Measurements from ENCODE around the gene TMEM121.
"Not testable (repeated sequence)": the region's sequence is repeated elsewhere in the genome, so short reads cannot be mapped to it uniquely, and the experiment has no call there.

TMEM121 gene

DNA sequence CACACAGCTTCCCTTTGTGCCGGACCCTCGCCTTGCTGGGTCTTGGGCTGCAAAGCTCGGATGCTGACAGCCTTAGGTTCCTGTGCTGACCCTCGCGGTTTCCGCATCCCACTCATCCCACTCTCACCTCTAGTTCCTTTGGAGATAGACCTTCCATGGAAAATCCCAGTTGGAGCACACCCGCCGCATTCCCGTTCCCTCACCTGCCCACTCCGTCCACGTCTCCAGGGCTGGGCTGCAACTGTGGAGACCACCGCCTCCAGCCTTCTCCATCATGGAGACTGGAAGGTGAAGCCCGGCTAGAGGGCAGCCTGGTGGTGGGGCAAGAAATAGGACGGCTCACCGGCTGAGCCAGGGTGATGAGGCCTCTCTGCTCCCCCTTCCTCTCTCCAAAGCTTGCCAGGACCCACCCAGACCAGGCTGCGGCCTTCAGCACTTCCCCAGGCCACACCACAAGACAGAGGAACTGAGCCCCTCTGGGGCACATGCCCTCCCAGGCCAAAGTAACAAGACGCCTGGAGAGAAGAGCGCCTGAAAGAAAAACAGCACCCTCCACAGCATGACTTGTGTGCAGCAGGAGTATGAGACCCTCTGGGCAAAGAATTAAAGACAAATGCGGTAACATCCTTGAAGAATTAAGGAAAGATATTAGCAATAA is 15.0 kb downstream of the TMEM121 start:
- in situ Hi-C loops (cut with MboI; ENCODE audit: low sequenced_read_pairs) = no loop called here

DNA sequence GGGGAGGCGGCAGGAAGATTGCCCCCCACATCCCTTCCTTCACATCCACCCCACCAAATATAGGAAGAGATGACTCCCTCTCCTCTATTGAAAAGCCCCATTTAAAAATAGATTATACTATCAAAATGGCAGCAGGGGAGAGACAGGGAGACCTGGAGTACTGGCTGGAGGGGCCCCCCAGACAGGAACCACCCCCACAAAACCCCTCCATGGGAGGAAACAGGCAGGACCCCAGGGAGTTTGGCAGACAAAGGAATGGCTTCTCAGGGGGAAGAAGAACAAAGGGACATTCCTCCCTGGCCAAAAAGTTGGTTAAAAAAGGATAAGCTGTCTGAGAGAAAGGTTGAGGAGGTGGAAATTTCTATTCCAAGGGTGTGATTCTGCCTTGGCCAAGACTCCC is 19.3 kb downstream of the TMEM121 start:
- in situ Hi-C loops (cut with MboI; ENCODE audit: low sequenced_read_pairs) = not testable (repeated sequence)

DNA sequence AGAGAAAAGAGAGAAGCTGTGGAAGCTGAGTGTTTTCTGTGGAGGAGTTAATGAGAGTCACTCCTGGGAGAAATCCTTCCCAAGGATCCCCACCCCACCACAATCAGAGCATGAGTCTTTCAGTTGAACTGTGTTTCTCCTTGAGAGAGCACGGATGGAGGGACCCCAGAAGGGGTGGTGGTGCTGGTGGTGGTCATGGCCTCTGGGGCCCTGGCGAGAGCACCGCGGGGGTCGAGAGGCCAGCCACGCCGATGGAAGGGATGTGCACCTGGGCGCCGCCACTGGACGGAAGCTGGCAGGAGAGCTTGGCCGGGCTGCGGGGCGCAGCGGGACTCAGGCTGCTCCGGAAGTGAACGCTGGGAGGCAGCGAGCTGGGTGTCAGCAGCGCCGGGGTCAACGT is 20.0 kb downstream of the TMEM121 start:
- in situ Hi-C loops (cut with MboI; ENCODE audit: low sequenced_read_pairs) = not testable (repeated sequence)

DNA sequence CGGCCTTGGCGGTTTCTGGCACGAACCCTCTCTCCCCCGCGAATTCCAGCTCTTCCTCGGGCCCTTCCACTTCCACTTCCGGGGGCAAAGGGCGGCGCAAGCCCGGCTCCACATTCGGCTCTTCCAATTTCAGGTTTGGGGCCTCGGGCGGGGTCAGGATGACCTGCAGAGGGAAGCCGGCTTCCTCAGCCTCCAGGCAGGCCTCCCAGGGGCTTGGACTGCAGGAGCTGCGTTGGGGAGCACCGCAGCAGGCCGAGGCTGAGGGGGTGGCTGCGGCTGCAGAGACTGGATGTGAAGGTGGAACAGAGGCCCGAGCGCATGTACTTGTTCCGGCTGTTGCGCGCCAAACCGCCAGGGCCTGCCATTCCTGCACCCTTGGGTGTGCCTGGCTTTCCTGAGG is 20.7 kb downstream of the TMEM121 start:
- in situ Hi-C loops (cut with MboI; ENCODE audit: low sequenced_read_pairs) = not testable (repeated sequence)

DNA sequence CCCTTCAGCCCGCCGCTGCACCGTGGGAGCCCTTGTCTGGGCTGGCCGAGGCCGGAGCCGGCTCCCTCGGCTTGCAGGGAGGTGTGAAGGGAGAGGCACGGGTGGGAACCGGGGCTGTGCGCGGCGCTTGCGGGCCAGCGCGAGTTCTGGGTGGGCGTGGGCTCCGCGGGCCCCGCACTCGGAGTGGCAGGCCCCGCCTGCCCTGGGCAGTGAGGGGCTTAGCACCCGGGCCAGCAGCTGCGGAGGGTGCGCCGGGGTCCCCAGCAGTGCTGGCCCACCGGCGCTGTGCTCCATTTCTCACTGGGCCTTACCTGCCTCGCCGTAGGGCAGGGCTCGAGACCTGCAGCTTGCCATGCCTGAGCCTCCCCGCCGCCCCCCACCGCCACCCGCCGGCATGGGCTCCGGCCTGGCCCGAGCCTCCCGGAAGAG is 21.4 kb downstream of the TMEM121 start:
- in situ Hi-C loops (cut with MboI; ENCODE audit: low sequenced_read_pairs) = no loop called here

DNA sequence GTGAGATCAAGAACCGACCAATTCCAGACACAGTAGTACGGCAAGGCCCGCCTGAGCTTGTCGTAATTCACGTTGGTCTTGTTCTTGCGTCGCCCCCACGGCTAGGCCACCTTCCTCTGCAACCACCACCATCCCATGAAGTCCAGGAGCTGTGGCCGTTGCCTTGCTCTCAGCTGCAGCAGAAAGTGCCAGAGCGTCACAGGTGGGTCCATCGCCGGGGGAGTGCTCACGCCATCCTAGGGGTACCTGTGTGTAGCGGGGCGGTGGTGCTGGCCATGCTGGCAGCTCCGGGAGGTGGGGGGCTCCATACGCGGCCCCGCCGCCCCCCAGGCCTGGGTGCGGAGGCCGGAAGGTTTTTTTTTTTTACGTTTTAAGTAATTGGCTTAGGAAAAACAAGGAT is 23.1 kb downstream of the TMEM121 start:
- in situ Hi-C loops (cut with MboI; ENCODE audit: low sequenced_read_pairs) = no loop called here

DNA sequence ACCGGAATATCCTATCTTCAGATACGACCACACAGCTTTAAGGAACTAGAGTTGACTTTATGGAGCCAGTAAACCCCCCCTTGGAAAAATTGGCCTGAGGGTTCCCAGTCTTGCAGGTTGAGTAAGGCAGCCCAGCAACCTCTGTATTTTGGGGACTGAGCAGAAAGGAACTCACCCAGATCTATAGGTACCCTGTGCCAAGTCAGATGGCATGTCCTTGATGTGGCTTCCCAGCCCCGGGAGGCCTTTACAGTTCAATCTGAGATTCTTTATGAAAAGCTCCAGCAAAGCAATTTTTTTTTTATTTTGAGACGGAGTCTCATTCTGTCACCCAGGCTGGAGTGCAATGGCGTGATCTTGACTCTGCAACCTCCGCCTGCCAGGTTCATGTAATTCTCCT is 27.6 kb downstream of the TMEM121 start:
- in situ Hi-C loops (cut with MboI; ENCODE audit: low sequenced_read_pairs) = no loop called here

DNA sequence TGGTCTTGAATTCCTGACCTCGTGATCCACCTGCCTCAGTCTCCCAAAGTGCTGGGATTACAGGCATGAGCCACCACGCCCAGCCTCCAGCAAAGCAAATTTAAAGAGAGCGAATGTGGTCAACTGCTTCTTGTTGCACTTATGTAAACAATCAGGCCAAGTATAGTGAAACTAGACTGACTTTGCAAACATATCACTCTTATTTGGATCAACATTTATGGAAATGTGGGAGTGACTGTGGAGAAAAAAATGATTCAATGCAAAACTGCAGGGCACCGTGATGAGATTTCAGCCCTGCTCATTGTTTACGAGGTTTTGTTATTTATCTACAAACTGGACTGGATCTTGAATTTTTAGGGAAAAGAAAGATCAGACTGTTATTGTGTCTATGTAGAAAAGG is 28.1 kb downstream of the TMEM121 start:
- in situ Hi-C loops (cut with MboI; ENCODE audit: low sequenced_read_pairs) = no loop called here

DNA sequence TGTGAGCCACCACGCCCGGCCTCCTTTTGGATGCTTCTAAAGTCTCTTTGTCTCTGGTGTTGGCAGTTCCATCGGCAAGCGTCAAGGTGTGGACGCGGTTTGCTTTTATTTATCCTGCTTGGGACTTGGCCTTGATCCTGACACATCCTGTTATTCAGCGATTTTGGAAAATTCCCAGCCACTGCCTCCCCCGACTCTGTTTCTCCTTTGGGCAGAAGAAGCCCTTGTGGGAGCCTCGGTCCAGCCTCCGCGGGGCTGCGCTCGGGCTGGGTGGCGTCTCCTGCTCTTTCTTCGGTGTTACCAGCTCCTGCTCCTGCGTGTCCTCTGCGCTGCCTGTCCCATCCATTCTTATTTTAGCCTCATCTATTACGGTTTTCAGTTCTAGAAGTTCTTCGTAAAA is 31.3 kb downstream of the TMEM121 start:
- in situ Hi-C loops (cut with MboI; ENCODE audit: low sequenced_read_pairs) = not testable (repeated sequence)

DNA sequence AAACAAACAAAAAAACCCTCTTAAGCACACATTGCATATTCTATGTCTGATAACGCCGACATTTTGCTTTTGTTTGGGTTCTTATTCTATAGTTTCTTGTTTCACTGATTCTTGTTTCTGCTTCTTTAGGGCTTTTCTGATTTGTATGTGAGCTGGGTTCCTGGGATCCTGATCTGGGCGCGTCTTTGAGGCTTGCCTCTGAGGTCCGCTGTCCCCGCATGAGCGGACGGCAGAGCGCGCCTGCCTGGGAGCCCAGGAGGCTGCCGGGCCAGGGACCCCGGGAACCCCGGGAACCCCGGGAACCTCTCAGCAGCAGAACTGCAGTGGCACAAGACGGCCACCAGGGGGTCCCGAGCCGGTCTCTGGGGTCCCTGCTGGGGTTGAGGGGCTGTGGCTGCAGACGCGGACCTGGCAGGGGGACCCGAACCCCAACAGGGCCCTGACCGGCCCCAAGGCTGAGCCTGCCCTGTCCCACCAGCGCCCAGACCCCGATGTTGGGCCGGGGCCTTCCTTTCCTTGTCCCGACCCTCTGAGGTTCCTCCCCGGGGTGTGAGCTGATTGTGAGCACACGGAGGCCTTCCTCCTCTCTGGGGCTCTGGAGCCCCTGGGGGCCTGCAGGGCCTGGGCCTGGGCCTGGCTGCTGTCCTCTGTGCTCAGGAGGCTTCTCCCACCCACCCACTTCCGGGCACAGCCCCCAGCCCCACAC is 32.2 kb downstream of the TMEM121 start:
- in situ Hi-C loops (cut with MboI; ENCODE audit: low sequenced_read_pairs) = not testable (repeated sequence)

DNA sequence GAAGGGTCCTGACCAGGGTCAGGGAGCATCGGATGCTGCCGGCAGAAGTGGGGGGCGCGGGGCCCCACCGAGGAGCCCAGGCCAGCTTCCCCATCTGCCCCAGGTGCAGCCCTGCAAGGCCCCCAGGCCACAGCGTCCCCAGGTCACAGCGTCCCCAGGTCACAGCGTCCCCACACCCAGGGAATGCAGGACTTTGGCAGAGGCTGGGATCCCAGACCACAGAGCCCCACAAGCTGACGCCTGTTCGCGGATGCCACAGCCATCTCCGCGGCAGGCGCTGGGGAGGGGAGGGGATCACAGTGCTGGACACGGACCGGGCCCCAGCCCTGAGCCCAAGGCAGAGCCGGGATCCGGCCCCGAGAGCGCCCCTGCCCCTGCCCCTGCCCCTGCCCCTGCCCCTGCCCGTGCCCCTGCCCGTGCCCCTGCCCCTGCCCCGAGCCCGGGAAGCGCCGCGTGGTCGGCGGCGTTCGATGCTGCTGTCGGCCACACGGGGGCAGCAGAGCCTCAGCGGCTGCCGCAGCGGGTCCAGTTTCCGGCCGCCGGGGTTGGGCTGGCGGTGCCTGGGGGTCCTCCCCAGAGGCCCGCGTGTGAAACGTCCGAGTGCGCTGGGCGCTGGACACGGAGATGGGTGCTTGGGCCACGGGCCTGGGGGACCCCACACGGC is 33.1 kb downstream of the TMEM121 start:
- in situ Hi-C loops (cut with MboI; ENCODE audit: low sequenced_read_pairs) = not testable (repeated sequence)

DNA sequence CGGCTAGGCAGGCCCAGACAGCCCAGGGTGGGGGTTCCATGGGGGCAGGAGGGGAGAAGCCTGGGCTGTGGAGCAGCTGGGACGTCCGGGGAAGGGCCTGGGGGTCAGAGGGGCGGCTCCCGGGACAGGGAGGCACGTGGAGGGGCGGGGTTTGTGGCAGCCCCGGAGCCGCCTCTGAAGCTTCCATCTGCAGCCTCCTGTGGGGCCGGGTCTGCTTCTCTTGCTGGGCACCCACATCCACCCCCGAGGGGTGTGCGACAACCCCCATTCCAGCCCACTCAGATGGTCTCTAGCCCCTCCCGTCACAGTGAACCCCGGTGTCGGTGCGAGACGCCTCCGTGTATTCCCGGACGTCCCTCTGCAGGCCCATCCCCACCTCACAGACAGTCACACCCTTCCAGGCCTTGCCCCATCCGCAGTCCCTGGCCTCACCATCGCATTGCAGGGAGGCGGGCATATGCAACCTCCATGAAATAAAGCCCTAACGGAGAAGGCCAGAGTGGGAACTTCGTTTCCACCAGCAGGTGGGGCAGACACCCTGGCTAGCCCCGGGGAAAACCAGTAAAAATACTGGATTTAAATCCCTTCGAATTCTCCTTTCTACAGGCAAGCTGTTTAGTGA is 33.8 kb downstream of the TMEM121 start:
- in situ Hi-C loops (cut with MboI; ENCODE audit: low sequenced_read_pairs) = not testable (repeated sequence)

DNA sequence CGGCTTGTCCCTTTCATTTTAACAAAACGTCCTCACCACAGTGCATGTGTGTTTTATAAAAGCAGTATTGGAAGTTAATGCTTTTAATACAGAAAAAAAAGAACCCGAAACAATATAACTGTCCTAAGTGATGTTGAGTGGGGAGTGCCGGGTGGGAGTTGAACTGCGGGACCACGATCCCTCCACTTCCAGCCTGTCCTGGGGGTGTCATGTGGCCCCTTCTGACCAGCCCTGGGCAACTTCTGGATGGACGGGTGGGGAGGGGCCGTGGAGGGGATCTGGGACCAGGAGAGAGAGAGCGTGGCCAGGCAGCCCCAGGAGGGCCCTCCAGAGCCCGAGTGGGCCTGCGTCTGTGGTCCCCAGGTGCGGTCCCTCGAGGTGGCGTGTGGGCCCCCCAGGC is 35.0 kb downstream of the TMEM121 start:
- in situ Hi-C loops (cut with MboI; ENCODE audit: low sequenced_read_pairs) = not testable (repeated sequence)

DNA sequence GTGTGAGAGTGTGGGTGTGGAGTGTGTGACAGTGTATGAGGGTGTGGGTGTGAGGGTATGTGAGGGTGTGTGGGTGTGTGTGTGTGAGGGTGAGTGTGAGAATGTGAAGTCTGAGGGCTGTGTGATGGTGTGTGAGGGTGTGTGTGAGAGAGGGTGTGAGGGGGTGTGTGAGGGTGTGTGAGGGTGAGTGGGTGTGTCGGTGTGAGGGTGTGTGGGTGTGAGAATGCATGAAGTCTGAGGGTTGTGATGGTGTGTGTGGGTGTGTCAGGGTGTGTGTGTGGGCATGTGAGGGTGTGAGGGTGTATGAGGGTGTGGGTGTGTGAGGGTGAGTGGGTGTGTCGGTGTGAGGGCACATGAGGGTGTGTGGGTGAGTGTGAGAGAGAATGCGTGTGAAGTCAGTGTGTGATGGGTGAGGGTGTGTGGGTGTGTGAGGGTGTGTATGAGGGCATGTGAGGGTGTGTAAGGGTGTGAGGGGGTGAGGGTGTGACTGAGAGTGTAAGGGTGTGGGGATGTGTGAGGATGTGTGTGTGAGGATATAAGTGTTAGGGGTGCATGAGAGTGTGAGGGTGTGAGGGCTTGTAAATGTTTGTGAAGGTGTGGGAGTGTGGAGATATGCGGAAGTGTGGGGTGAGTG is 36.4 kb downstream of the TMEM121 start:
- in situ Hi-C loops (cut with MboI; ENCODE audit: low sequenced_read_pairs) = no loop called here

DNA sequence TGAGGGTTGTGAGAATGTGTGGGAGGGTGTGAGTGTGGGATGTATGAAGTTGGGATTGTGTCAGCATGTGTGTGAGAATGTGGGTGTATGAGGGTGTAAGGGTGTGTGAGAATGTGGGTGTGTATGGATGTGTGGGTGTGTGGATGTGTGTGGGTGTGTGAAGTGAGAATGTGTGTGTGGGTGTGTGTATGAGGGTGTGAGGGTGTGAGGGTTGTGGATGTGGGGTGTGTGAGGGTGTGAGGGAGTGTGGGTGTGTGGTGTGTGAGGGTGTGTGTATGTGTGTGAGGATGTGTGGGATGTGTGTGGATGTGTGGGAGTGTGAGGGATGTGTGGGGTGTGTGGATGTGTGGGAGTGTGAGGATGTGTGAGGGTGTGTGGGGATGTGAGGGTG is 37.0 kb downstream of the TMEM121 start:
- in situ Hi-C loops (cut with MboI; ENCODE audit: low sequenced_read_pairs) = no loop called here

DNA sequence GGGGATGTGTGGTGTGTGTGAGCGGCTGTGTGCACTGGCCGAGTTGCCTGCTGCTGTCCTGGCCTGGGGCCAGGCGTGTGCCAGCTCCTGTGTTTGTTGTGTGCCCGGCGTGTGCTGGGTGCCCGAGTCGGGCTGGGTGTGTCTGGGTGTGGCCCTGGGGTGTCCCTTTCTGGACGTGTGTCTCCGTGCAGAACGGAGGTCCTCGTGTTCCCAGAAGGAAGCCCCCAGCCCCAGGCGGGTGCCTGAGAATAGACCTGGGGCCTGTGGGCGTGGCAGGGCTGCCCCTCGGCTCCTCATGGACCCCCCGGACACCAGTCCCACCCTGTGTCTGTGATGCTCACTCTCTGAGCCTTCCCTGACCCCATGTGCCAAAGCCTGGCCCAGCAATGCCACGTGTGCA is 38.2 kb downstream of the TMEM121 start:
- in situ Hi-C loops (cut with MboI; ENCODE audit: low sequenced_read_pairs) = not testable (repeated sequence)

DNA sequence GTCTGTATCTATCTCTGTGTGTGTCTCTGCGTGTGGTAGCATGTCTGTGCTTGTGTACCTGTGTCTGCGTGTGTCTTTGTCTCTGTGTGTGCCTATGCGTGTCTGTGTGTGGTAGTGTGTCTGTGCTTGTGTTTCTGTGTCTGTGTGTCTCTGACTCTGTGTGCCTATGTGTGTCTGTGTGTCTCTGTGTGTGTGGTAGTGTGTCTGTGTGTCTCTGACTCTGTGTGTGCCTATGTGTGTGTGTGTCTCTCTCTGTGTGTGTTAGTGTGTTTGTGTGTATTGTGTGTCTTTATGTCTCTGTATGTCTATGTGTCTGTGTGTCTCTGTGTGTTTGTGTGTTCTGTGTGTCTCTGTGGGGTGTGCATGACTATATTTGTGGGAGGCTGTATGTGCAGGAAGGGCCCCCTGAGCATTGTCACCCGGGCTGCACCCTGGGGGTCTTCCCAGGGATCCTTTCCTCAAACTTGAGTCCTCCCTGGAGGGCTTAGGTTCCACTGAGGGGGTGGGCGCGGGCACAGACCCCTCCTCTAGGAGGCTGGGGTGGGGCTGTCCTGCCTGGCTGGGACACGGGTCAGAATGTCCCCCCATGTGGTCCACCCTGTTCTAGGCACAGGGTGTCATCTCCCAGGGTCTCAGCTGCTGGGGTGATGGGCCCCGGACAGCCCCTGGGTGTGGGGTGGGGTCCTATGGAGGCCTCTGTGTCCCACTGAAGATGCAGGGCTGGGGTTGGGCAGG is 39.0 kb downstream of the TMEM121 start:
- in situ Hi-C loops (cut with MboI; ENCODE audit: low sequenced_read_pairs) = not testable (repeated sequence)

DNA sequence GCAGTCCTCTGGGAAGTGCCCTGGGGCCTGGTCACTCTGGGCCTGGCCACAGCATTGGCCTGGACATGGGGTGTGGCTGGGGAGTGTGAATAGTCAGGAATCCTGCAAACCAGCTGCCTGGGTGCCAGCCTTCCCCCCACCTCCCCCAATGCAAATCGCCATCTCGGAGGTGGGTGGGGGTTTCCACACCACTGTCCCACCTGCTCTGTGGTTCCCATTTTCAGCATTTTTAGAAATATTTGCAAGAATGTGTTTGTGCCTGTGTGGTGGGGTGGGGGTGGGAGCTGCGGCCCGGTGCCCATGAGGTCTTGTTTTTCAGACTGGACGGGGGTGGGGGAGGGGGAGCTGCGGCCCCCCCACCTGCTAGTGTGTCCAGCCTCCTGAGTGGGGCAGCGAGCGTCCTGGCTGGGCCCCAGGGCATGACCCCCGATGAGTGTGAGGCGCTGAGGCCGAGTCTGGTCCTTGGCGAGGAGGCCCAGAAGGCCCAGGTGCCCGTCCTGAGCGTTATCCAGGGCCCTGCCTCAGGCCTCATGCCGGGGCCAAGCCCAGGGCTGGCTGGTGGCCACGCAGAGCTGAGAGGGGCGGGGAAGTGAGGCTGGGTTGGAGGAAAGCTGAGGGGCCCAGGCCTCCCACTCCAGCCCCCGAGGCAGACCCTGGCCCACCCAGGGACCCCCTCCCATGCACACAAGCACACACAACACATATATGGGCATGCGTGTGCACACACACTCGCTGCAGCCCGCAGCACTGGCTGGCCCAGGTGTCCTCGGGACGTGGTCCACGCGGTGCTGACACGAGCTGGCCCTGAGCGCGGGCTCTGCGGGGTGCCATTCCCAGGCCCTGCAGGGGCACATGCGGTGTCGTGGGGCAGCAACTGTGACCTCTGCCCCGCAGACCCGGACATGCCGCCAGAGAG is 40.1 kb downstream of the TMEM121 start:
- in situ Hi-C loops (cut with MboI; ENCODE audit: low sequenced_read_pairs) = not testable (repeated sequence)

All from hTERT RPE-1 (cell line).